Fibroblast of the aortic adventitia (primary cell): ENCODE measurements around the gene ADD2. TPM values are rescaled to one million over a fixed set of nuclear protein-coding genes. Genes with fewer than 3 reads are reported as not detected.
A peak's percentile ranks its signal among the peaks of the same experiment; 100 is the strongest.

ENCODE experiments used
- DNase-seq: peaks from one replicate; pipeline ENCODE4 v3.0.0-alpha.2; 2010; ENCODE audit warnings: low read depth
- H3K4me3 ChIP-seq: 2 replicates; pipeline ENCODE4 v1.5.1; 2011; ENCODE audit warnings: low read depth, mild to moderate bottlenecking, control low read depth, low read length, moderate library complexity
- total RNA-seq: library from RNA; depleted of rRNA; stranded (reverse); fragments of >200 nt; gene quantifications from 2 replicates; pipeline ENCODE4 v1.2.3, GENCODE V29; 2012; ENCODE audit warnings: low replicate concordance
- TF ChIP-seq, protein P1 (sequence below): IDR thresholded peaks from 2 replicates; pipeline ENCODE4 v1.5.1; 2011; ENCODE audit warnings: mild to moderate bottlenecking, low read length, control low read depth, inconsistent platforms; ENCODE audit not compliant: insufficient read depth

The ADD2 gene
- total RNA-seq, 1 donor: 0.36 TPM

DNA sequence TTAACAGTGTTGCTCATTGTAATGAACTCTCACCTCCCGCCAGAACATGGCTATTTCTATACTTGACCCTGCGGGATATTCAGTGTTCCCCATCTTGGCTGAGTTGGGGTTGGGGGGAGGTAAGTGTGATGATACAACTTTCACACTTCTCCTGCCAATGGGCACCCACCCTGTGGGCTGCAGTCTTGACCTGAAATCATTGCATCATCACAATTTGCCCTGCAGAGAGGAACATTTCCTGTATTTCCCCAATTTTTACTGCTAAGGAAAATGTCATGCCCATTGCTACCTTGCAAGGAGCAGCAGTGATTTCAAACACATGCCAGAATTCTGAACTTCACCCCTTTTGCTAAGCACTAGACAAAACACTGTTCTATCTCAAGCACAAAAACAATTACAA lies 92.1 kb downstream of the ADD2 start:
- no peak for DNase-seq
- H3K4me3 ChIP-seq: no peak overlapping the region
- TF ChIP-seq, protein P1, sequence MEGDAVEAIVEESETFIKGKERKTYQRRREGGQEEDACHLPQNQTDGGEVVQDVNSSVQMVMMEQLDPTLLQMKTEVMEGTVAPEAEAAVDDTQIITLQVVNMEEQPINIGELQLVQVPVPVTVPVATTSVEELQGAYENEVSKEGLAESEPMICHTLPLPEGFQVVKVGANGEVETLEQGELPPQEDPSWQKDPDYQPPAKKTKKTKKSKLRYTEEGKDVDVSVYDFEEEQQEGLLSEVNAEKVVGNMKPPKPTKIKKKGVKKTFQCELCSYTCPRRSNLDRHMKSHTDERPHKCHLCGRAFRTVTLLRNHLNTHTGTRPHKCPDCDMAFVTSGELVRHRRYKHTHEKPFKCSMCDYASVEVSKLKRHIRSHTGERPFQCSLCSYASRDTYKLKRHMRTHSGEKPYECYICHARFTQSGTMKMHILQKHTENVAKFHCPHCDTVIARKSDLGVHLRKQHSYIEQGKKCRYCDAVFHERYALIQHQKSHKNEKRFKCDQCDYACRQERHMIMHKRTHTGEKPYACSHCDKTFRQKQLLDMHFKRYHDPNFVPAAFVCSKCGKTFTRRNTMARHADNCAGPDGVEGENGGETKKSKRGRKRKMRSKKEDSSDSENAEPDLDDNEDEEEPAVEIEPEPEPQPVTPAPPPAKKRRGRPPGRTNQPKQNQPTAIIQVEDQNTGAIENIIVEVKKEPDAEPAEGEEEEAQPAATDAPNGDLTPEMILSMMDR: no peak

DNA sequence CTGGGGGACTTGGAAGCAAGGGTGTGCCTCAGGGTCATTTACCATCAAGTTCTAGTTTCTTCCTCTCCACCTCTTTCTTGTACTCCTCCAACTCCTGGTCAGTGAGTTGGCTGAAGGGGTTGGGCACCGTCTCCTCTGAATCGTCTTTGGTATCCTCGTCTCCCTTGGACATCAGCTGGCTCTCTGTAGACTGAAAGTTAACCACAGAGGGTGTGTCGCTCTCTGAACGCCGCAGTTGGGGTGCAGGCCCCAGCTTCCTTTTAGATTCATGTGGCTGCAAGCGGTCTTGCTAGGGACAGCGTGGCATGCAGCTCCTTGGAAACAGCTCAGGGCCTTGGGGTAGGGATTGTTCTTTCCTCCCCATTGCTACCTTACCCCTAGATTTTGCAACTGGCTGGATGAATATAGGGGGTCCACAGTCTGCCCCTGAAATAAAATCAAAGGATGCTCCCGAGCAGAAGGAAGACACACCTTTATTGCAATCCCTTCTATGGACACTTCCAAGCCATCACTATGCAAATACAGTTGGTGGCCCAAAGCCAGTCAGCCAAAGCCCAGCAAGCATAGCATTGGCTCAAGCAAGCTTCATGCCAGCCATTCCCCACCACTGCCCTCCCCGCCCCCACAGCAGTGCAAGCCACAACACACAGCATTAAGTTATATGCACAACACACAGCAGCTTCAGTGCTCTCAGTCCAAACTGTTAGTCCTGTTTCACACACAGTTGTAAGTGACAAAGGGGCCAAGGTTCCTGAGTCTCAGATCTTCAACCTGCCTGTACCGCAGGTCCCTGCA lies 93.2 kb downstream of the ADD2 start:
- TF ChIP-seq, protein P1: no peak
- no peak overlapping the region for H3K4me3 ChIP-seq
- no peak for DNase-seq

DNA sequence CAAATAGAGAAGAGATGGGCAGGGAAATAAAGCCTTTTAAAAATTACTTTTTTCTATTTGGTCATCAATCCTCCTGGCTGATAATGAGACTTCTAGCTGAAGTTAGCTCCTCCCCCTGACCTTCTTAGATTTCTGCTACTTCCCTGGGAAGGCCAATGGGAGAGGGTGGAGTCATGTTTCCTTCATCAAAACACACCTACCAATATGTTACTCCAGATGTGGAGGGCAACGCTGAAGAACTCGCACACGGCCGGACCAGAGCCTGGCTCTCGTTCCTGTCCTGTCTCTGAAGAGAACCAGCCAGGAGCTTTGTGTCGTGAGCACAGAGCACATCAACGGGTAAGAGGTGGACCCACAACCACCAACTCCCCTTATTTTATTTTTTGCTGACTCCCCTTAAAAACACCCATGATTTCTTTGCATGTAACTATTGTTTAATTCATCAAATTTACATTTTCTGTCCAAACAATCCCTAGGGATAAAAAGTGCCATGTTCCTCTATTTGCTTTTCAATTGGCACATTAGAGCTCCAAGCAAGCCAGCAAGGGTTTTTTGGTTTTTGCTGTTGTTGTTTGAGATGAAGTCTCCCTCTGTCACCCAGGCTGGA lies 94.9 kb downstream of the ADD2 start:
- no peak for DNase-seq
- H3K4me3 ChIP-seq: no peak overlapping the region
- TF ChIP-seq, protein P1: no peak

DNA sequence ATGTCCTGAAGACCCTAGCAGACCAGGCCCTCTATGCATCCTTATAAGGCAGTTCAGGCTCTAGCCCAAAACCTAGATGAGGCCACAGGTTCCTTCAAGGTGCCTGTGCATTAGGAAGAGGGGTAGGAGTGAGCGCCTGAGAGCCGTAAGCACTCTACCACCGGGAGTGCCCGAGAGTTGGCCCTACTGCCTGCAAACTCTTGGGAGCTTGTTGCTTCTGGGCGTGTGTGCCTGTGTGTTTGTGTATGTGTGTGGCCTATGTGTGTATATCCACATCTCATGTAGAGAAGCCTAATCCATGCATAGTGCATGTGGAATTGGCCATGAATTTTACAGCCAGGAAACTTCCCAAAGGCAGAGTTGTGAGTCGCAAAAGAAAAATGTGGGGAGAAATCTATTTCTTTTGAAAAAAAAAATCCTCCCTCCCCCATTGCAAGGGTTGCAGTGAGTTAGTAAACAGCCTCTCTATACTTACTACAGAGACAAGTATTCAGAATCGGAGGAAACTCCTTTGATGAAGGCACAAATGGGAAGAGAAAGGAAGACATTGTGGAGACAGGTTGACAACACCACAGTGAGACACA lies 96.8 kb downstream of the ADD2 start:
- peak; percentile 5 for DNase-seq
- H3K4me3 ChIP-seq: no peak overlapping the region
- TF ChIP-seq, protein P1: no peak

DNA sequence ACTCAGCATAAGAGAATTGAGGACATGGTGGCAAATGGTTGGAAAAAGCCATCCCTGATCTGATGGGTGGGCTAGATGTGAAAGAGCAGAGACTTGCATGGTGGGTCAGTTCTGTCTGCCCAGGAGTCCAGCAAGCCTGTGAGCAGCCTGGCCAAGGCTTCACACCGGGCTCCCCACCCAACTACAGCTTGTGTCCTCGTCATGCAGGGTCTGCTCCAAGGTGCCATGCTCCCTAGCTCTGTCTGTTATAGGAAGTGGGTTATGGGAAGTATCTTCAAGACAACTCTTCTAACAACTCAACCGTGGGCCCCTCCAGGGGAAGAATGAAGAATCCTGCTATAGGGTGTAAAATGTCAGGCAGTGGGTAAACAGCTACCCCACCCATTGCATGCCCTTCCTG lies 97.4 kb downstream of the ADD2 start:
- H3K4me3 ChIP-seq: no peak overlapping the region
- no peak for DNase-seq
- TF ChIP-seq, protein P1: no peak

DNA sequence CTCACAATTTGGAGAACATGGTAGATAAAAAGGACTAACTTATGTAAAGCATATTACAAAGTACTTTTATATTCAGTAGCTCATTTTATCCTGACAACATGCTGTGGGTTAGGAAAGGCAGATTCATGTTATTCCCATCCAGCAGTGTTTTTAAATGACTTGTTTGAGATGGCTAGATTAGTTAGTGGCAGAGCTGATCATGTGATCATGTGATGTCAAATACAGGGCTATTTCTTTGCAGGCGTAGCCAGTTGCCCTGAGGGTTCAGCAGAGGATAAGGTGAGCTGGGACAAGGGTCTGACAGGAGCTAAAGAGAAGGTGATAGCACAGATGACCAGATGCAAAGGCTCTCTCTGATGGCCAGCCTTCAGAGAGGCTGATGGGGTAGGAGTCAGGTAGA lies 97.8 kb downstream of the ADD2 start:
- TF ChIP-seq, protein P1: no peak
- H3K4me3 ChIP-seq: no peak overlapping the region
- no peak for DNase-seq
